Astrocyte of the spinal cord (primary cell): ENCODE measurements around the gene LAMTOR3.
"Not testable (repeated sequence)": the region's sequence is repeated elsewhere in the genome, so short reads cannot be mapped to it uniquely, and the experiment has no call there.

ENCODE experiments used
- DNase-seq: peaks from one replicate; pipeline ENCODE4 v3.0.0; 2011; ENCODE audit warnings: low read depth, low spot score
- H3K4me3 ChIP-seq: 2 replicates; pipeline ENCODE4 v1.5.1; 2011; ENCODE audit warnings: low read depth, mild to moderate bottlenecking, low read length, moderate library complexity
- CTCF ChIP-seq: IDR thresholded peaks from 2 replicates; pipeline ENCODE4 v1.5.1; 2012; ENCODE audit warnings: low read depth, mild to moderate bottlenecking, low read length, inconsistent platforms
- in situ Hi-C: cut with HindIII; loops from 2 replicates; pipeline ENCODE4 v1.10.0; 2017; ENCODE audit warnings: low sequenced_read_pairs

Gene LAMTOR3

GRCh38 chr4:99841129-99841528, 53.1 kb downstream of the LAMTOR3 start:
- TF ChIP-seq CTCF, result no peak
- in situ Hi-C loops, result no loop called here
- DNase-seq, result no peak
- no peak overlapping the region for H3K4me3 ChIP-seq

- TF ChIP-seq CTCF, result no peak
- DNase-seq, result no peak
- in situ Hi-C loops, result no loop called here
- H3K4me3 ChIP-seq, result no peak overlapping the region
These were observed 55.3 kb downstream of the LAMTOR3 start for GRCh38 chr4:99838927-99839326.

- no peak overlapping the region for H3K4me3 ChIP-seq
- in situ Hi-C loops, result no loop called here
- no peak for DNase-seq
- no peak for TF ChIP-seq CTCF
These were observed 58.3 kb downstream of the LAMTOR3 start for GRCh38 chr4:99835942-99836341.

GRCh38 chr4:99834569-99834968, 59.7 kb downstream of the LAMTOR3 start:
- TF ChIP-seq CTCF, result no peak
- no peak for DNase-seq
- in situ Hi-C loops, result no loop called here
- H3K4me3 ChIP-seq, result no peak overlapping the region

GRCh38 chr4:99833756-99834155, 60.5 kb downstream of the LAMTOR3 start:
- no peak for TF ChIP-seq CTCF
- DNase-seq, result no peak
- in situ Hi-C loops, result no loop called here
- H3K4me3 ChIP-seq, result no peak overlapping the region

GRCh38 chr4:99832758-99833157, 61.5 kb downstream of the LAMTOR3 start:
- H3K4me3 ChIP-seq, result no peak overlapping the region
- in situ Hi-C loops, result no loop called here
- TF ChIP-seq CTCF, result no peak
- DNase-seq, result no peak

- H3K4me3 ChIP-seq, result no peak overlapping the region
- TF ChIP-seq CTCF, result no peak
- in situ Hi-C loops, result no loop called here
- DNase-seq, result no peak
These were observed 61.9 kb downstream of the LAMTOR3 start for GRCh38 chr4:99832321-99832720.

GRCh38 chr4:99830051-99830450, 64.2 kb downstream of the LAMTOR3 start:
- in situ Hi-C loops, H3K4me3 ChIP-seq, DNase-seq: not testable (repeated sequence)
